ENCODE measurements around the gene CERT1.

GRCh38 chr5:75364571-75365280 is 146.7 kb downstream of the CERT1 start:
- TF ChIP-seq CTCF (conservative IDR thresholded peaks at IDR 0.05) (no peak), ZFX (IDR thresholded peaks at IDR 0.05) (no peak)
